Measurements from ENCODE around the gene BCL3.
"Not testable (repeated sequence)": the region's sequence is repeated elsewhere in the genome, so short reads cannot be mapped to it uniquely, and the experiment has no call there.

Gene BCL3

DNA sequence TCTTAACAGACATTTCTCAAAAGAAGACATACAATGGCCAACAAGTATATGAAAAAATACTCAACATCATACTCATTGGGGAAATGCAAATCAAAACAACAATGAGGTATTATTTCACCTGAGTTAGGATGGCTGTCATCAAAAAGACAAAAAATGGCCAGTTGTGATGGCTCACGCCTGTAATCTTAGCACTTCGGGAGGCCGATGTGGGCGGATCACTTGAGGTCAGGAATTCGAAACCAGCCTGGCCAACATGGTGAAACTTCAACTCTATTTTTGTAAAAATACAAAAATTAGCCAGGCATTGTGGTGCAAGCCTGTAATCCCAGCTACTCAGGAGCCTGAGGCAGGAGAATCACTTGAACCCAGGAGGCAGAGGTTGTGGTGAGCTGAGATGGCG is 27.6 kb upstream of the BCL3 start:
- DNase-seq (ENCODE audit: low spot score) = no peak

DNA sequence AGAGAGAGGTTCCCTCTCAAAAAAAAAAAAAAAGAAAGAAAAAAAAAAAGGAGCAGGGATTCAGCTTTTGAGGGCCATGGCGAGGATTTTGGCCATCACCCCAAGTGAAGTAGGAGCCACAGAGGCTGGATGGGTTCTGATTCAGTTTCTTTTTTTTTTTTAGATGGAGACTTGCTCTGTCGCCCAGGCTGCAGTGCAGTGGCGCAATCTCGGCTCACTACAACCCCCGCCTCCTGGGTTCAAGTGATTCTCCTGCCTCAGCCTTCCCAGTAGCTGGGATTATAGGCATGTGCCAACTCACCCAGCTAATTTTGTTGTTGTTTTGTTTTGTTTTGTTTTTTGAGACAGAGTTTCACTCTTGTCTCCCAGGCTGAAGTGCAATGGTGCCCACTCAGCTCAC is 27.1 kb upstream of the BCL3 start:
- DNase-seq (ENCODE audit: low spot score) = not testable (repeated sequence)

DNA sequence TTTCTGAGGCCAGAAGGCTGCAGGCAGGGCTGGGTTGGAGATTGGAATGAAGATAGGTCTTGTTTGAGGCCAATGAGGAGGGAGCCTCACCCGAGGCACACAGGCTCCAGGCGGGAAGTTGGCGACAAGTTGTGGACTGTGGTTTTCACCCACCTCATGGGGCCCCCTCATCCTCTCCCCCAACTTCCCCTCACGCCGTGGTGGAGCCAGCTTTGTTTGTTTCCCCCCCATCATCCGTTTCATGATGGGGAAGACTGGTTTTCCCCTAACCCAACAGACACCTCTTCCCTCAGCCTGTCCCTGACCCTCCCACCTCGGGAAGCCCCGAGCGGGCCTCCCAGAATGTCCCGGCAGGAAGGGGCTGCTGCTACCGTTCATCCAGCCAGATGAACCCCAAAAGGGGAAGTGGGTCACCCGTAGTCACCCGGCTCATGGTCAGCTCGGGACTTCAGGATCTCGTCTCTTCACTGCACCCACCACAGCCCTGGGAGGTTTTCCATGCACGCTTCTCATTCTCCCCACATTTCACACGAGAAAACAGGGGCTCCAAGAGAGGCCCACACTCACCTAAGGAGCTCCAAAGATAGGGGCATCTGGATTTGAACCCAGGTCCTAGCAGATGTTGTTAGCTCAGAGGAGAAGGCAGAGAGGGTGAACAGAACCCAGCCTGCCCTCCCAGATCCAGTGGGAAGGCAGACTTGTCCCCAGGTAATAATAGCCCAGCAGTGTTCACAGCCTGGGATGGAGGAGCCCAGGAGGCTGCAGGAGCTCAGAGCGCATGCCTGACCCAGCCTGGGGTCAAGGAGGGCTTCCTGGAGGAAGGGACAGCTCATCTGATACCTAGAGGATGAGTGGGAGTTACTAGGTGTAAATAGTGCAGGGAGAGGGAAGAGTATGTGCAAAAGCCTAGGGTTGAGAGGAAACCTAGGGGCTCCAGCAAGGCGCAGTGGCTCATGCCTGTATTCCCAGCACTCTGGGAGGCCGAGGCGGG is 26.1 kb upstream of the BCL3 start:
- no peak for DNase-seq (ENCODE audit: low spot score)

DNA sequence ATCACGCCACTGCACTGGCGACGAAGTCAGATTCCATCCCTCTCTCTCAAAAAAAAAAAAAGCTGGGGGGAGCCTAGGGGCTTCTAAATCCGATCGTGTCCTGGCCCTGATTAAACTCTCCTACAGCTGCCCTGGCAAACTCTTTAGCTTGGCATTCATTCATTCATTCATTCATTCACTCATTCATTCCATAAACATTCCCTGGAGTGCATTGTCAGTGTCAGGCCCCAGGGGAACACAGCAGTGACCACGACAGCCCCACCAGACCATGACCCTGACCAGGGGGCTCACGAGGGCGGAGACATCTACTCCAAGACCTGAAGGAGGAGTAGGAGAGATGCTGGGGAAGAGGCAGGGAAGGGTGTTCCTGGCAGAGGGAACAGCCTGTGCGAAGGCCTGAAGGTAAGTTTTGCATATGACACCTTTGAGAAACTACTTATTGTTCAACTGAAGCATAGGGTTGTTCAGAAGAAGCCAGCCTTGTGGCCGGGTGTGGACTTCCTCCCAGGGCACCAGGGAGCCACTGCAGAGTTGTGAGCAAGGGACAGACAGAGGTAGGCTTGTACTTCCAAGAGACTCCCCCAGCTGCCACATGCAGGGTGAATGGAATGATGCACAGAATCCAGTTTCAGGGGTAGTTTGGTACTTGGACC is 25.1 kb upstream of the BCL3 start:
- DNase-seq (ENCODE audit: low spot score) = no peak

DNA sequence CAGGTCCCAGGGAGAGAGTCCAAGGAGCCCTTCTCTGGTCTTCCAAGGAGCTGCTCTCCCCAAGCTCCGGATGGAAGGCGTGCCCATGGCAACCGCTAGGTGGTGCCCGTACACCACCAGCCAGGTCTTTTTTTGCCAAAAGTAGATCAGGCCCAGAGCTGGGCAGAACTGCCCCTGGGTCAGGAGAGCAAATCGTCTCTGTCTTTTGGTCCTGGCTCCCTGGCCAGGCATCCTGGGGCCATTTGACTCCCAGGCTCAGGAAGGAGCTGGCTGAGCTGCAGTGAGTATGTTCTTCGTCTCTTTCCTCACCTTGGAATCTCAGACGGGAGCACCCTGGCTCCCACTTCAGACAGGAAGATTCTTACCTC is 24.6 kb upstream of the BCL3 start:
- peak; percentile 81 for DNase-seq (ENCODE audit: low spot score)

DNA sequence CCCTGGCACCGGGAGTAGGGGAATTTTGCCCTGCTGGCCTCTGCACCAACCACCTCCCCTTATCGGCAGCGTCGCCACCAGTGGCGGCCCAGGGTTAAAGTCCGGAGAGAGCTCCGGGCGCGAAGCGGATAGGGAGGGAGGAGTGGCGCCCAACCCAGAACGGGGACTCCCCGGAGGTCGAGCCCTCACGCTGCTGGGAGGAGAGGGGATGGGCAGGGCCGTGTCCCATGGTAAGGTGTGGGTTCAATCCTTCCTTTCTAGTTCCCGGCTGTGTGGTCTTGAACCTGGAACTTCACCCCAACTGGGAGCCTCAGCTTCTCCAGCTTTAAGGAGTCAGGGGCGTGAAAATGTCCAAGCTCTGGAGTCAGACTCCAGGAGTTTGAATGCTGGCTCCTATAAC is 23.3 kb upstream of the BCL3 start:
- no peak for DNase-seq (ENCODE audit: low spot score)

DNA sequence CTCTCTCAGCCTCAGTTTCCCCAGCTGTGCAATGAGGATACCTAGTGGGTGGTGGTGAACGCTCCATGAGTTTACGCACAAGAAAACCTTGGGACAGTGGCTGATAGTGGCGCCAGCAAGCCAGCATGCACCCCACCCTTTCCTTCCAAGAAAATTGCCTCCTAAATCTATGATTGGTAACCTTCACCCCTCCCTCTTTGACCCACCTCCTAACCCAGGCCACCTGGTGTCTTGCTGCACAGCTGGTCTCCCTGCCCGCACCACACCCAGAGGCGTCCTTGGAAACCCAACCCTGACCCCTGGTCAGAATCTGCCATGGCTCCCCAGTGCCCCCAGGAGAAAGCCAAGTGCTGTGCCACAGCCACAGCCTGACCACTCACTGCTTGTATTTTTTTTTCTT is 22.8 kb upstream of the BCL3 start:
- no peak for DNase-seq (ENCODE audit: low spot score)

DNA sequence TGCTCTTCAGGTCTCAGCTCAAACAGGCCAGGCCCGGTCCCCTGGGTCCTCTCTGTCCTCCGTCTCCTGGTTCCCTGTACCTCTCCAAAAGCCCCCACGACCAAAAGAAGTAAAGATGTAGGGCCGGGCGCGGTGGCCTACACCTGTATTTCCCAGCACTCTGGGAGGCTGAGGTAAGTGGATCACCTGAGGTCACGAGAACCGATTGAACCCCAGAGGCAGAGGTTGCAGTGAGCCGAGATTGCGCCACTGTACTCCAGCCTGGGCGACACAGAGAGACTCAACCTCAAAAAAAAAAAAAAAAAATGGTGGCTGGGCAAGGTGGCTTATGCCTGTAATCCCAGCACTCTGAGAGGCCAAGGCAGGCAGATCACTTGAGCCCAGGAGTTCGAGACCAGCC is 22.0 kb upstream of the BCL3 start:
- DNase-seq (ENCODE audit: low spot score) = no peak

DNA sequence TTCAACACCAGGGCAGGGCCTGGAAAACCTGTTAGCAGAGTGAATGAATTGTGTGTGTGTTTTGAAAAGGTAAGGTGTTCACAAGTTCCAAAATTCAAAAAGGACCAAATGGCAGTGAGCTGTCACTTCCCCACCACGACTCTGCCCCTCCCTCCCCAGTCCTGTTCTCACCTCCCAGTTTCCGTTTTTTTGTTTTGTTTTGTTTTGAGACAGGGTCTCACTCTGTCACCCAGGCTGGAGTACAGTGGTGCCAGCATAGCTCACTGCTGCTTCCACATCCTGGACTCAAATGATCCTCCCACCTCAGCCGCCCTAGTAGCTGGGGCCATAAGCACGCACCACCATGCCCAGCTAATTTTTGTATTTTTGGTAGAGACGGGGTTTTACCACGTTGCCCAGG is 20.3 kb upstream of the BCL3 start:
- no peak for DNase-seq (ENCODE audit: low spot score)

DNA sequence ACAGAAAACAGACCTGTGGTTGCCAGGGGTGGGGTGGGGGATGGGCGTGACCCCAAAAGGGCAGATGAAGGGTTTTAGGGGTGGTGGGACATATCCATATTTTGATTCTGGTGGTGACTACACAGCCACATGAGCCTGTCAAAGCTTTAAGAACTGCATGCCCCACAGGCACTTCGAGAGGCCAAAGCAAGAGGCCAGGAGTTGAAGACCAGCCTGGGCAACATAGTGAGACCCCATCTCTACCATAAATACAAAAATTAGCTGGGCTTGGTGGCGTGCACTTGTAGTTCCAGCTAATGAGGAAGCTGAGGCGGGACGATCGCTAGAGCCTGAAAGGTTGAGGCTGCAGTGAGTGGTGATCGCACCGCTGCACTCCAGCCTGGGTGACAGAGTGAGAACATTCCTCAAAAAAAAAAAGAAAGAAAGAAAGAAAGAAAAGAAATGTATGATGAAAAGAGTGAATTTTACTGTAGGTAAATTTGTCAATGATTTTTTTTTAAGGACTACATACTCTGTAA is 18.9 kb upstream of the BCL3 start:
- no peak for DNase-seq (ENCODE audit: low spot score)

DNA sequence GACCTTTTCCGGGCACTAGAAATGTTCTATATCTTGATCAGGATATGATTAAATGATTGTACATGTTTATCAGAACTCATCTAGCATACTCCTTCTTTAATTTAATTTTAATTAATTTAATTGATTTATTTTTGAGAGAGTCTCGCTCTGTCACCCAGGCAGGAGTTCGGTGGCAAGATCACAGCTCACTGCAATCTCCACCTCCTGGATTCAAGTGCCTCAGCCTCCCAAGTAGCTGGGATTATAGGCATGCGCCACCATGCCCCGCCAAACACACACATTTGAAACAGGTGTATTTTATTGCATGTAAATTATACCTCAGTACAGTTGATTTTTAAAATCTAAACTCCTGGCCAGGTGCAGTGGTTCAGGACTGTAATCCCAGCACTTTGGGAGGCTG is 17.4 kb upstream of the BCL3 start:
- no peak for DNase-seq (ENCODE audit: low spot score)

DNA sequence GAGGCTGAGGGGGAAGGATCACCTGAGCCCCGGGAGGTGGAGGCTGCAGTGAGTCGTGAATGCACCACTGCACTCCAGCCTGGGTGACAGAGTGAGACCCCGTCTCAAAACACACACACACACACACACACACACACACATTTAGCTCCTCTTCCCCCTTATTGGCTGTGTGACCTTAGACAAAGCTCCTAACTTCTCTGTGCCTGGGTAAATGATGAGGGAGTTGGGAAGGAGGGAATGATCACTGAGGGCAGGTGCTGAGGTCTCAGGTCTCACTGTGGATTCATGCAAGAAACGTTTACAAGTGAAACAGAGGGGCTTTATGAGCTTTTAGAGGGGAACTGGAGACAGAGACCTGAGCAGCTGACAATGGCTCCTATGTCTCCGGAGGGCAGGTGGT is 16.9 kb upstream of the BCL3 start:
- no peak for DNase-seq (ENCODE audit: low spot score)

DNA sequence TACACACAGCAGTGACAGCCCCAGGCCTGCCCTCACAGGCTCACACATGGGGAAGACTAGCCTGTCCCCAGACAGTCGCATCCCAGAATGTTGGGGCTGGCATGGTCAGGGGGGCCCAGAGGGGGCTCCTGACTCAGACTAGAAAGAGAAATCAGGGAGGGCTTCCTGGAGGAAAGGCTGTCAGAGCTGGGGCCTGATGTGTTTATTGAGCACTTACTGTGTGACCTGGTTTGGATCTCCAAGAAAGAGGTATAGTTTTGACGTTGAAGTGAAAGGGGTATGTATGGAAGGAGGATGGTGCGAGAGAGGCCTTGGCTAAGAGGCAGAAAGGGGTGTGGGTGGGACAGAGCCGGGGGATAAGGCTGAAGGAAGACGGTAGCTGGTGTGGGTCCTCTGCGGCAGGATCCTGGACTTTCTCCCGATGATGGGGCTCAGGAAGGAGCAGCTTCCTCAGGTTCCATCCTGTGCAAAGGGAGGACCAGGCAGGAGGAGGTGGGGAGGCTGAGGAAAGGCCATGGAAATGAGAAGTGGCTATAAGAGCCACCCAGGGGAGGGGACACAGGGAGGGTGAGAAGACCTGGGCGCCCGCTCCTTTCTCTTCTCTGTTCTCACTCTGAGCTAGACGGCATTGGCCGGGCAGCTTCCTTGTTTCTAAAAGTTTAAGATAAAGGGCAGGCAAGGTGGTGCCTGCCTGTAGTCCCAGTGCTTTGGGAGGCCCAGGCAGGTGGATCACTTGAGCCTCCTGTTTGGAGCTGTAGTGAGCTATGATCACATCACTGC is 16.1 kb upstream of the BCL3 start:
- no peak for DNase-seq (ENCODE audit: low spot score)

DNA sequence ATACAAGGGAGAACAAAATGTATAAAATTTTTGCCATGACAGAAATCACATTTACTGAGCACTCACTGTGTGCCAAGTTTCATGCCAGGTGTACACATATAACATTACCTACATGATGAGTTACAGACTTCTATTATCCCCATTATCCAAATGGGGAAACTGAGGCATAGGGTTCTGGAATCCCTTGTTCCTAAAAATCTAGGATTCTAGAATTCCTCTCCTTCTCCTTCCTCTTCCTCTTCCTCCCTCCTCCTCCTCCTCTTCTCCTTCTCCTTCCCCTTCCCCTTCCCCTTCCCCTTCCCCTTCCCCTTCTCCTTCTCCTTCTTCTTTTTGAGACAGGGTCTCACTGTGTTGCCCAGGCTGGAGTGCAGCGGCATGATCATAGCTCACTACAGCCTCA is 14.2 kb upstream of the BCL3 start:
- DNase-seq (ENCODE audit: low spot score) = no peak

DNA sequence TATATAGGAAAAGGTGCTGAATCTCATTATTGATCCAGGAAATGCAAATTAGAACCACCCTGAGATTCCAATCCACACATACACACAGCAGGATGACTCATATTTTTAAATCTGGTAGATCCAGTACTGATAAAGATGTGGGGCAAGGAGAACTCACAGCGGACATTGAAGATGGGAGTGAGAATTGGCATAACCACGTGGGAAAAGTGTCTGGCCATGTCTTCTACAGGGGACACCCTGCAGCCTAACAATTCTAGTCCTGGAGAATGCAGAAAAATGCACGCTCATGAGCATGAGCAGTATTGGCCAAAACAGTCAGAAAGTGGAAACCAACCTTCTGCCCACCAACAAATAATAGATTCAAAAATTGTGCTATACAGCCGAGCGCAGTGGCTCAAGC is 13.5 kb upstream of the BCL3 start:
- DNase-seq (ENCODE audit: low spot score) = no peak

DNA sequence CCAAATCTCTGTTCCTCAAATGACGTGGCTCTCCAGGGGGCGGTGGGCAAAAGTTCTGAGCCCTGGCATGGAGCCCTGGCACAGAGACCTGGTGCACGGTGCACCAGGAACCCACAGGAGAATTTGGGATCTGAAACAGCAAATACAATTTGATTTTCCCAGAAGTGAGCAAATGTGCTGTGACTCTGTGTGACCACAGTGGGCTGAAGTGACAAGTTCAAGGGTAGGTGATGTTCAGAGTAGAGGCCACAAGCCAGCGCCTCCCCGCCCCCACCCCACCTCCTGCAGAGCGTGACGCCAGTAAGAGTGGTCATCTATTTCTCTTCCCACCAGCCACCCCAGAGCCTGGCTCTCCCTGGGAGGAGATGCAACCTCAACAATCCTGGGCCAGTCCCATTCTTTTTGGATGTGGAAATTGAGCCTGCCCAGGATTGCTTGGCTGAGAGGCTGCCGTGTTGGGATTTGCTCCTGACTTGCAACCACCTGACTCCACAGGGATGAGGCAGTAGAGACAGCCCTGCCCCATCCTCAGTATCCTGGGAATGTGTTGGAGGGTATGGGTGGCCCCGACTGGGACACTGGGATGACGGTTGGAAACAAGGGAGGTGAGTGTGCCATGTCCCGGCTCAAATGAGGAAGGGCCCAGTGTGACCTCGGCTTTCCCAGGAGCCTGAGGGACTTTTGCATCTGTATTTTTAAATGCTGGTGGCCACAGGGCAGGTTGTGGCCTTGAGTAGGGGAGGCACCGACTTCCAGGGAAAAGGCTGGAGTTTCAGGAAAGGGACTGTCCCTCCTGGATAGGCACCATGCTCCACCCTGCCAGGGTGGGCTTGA is 11.1 kb upstream of the BCL3 start:
- no peak for DNase-seq (ENCODE audit: low spot score)

DNA sequence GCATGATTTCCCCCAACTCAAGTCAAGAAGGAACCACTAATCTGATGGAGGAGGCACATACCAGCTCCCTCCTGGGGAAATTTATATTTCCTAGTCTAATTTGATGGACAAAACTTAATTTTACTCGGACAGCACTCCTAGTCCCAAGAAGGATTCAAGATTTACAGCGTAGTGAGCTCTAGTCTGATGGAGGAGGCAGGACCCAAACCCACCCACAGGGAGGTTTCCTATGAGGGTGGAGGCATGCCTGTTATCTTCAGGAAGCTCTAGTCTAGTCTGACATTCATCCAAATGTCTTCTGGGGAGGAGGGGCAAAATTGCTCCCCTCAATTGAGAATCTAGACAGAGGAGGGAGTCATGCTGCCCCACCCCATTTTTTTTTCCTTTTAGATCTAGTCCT is 10.4 kb upstream of the BCL3 start:
- no peak for DNase-seq (ENCODE audit: low spot score)

DNA sequence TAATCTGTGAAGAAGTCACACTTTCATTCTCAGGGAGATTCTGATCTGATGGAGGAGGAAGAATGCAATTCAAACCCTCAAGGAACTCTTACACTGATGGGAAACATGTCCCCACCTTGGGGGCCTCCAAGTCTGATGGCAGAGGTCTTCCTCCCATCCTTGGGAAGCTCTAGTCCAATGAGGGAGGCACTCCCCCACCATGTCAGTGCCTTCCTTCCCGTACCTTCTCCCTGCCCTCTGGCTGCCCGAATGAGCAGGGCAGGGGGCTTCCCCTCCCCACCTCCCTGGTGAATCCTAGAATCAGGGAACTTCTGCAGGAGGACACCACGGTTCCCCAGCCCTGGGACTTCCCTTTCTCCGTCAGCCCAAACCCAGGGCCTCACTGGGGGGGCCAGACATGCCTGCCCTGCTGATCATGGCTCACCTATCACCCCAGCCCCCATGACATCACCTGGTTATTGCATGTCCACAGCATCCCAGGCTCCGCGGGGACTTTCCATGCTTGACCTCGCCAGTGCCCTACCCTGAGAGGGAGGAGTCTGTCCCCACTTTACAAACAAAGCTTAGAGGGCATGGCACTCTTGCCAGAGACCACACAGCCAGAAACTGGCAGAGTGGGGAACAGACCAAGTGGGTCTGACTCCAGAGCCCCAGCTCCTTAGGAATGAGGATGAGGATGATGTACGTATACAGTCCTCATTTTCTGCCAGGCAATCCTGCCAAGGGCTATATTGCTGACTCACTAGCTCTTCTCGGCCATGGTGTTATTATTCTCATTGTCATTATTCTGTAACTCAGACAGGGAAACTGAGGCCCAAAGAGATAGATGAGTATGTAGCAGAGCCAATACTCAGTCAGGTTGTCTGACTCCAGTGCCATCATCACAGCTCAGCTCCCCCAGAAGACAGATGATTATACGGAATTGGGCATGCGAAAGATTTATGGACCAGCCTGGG is 9.6 kb upstream of the BCL3 start:
- DNase-seq (ENCODE audit: low spot score) = no peak

DNA sequence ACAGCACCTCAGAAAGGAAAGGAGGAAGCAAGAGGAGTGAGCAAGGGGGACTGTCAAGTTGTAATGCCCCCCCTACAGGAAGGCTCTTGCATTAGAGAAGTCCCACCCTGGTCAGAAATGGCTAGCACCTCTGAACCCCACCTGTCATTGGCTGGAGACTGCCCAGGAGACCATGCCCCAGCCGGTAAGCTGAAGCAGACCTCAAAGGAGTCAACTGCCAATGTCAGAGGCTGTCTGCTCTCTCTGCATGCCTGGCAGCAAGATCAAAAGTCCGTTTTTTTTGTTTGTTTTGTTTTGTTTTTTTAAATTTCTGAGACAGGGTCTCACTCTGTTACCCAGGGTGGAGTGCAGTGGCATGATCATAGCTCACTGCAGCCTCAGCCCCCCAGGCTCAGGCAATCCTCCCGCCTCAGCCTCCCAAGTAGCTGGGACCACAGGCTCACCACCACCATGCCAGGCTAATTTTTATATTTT is 8.1 kb upstream of the BCL3 start:
- DNase-seq (ENCODE audit: low spot score) = no peak

DNA sequence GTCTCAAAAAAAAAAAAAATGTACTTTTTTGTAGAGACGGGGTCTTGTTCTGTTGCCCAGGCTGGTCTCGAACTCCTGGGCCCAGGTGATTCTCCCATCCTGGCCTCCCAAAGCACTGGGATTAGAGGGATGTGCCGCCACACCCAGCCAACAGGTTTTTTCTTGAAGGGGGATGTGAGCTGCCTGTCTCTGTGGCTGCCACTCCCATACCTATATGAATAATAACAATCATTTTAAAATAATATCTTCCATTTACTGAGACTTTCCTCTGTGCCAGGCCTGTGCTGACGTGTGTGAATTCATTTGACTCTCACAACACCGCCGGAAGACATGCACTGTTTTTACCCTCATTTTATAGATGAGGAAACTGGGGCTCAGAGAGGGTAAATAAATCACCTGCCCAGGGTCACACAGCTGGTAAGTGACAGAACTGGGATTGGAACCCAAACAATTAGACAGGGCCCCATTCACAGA is 7.2 kb upstream of the BCL3 start:
- no peak for DNase-seq (ENCODE audit: low spot score)

Data from COLO829 (cell line).